Loucy (cell line): Measurements from ENCODE around the gene CHAMP1.

Experiments used
- EZH2phosphoT487 ChIP-seq: fragments of 200-600 bp; IDR thresholded peaks from 2 replicates; pipeline ENCODE4 v1.6.1; 2018; ENCODE audit warnings: antibody characterized with exemption, mild to moderate bottlenecking, moderate library complexity, borderline replicate concordance
- TF ChIP-seq, protein P1 (sequence below): fragments of 200-600 bp; sonication (generic); conservative IDR thresholded peaks from 2 replicates; pipeline ENCODE4 v1.5.1; 2014; ENCODE audit warnings: mild to moderate bottlenecking, antibody characterized with exemption, low read length

DNA sequence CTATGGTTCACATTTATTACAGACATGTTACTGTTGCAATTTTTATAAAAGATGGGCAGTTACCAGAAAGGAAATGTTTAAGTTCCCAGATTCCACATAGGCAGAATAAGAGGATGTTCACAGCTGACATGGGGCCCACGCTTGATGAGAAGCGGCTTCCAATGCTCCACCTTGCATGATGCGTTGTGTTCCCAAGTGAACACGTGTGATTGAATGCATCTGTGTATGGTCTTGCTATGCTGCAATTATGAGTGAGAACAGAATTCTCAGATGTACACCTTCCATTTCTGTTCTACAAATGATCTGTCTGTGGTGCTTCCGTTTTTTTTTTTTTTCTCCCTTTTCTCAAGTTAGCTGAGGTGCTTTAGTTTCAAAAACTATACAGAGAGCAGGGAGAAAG lies 17.4 kb upstream of the CHAMP1 start:
- TF ChIP-seq, protein P1, sequence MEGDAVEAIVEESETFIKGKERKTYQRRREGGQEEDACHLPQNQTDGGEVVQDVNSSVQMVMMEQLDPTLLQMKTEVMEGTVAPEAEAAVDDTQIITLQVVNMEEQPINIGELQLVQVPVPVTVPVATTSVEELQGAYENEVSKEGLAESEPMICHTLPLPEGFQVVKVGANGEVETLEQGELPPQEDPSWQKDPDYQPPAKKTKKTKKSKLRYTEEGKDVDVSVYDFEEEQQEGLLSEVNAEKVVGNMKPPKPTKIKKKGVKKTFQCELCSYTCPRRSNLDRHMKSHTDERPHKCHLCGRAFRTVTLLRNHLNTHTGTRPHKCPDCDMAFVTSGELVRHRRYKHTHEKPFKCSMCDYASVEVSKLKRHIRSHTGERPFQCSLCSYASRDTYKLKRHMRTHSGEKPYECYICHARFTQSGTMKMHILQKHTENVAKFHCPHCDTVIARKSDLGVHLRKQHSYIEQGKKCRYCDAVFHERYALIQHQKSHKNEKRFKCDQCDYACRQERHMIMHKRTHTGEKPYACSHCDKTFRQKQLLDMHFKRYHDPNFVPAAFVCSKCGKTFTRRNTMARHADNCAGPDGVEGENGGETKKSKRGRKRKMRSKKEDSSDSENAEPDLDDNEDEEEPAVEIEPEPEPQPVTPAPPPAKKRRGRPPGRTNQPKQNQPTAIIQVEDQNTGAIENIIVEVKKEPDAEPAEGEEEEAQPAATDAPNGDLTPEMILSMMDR: no peak
- no peak for TF ChIP-seq EZH2phosphoT487
